Measurements from ENCODE around the gene MTF2.
"Not testable (repeated sequence)": the region's sequence is repeated elsewhere in the genome, so short reads cannot be mapped to it uniquely, and the experiment has no call there.

Gene MTF2

GRCh38 chr1:93078986-93079654, at the start of gene MTF2:
Gene MTF2 (plus strand): TSS chr1:93079283. CDS start chr1:93079527, 244 bp downstream.
- peak; percentile 87 for DNase-seq

DNA sequence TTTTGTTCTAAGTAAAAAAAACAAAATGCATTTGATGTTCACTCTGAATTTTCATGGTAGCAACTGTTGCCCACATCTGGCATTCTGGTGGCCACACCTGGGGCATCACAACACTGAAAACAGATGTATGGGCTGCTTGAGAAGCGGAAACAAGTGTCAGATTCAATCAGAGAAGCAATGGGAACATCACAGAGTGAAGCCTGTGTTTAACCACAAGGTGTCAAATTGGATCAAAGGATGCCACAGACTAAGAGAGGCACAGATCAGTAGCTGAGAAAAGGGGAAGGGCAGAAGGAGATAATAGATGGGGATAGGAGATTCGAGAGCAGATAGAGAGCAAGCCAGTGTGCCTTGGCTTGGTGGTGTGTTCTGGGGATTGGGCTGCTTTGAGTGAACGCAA, 49.8 kb upstream of the MTF2 start:
- no peak for DNase-seq

DNA sequence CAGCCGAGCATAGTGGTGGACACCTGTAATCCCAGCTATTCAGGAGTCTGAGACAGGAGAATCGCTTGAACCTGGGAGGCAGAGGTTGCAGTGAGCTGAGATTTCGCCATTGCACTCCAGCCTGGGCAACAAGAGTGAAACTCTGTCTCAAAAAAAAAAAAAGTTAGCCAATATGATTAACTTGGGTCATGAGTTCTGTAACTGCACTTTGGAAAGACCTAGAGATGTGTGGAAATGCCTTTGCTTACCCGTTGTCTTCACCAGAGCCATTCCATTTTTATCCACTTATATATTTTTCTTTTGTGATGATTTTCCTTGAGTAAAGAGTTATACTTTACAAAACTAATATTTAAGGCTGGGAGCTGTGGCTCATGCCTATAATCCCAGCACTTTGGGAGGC, 48.9 kb upstream of the MTF2 start:
- not testable (repeated sequence) for DNase-seq

DNA sequence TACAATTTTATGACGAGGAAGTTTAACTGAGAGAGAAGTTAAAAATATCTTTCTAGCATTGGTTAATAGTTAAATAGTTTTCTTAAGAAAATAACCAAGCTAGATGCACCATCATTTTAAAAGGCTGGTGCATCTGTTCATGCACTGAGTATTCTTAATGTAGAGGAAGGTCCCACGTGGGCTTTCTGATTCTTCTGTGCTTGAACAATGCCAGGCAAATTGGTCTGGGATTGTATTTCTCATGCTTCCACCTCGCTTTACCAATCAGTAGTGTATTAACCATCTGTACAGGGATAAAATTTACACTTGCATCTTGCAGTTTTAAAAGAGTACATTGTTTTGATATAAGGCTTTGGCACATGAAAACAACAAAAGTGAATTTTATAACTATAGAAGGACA, 47.4 kb upstream of the MTF2 start:
- DNase-seq = no peak

GRCh38 chr1:93033029-93033428, 46.1 kb upstream of the MTF2 start:
- DNase-seq = no peak

GRCh38 chr1:93033785-93034184, 45.3 kb upstream of the MTF2 start:
- DNase-seq = no peak

DNA sequence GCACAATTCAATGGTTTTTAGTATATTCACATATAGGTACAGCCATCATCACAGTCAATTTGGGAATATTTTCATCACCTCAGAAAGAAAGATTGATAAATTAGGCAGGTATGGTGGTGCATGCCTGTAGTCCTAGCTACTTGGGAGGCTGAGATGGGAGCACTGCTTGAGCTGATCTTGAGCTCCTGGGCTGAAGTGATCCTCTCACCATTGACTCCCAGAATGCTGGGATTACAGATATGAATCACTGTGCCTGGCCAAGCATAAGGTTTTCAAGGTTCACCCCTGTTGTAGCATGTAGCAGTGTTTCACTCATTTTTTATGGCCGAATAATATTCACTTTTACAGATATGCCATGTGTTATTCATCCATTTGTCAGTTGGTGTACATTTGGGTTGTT, 44.7 kb upstream of the MTF2 start:
- no peak for DNase-seq

GRCh38 chr1:93036672-93037071, 42.4 kb upstream of the MTF2 start:
- DNase-seq = no peak

DNA sequence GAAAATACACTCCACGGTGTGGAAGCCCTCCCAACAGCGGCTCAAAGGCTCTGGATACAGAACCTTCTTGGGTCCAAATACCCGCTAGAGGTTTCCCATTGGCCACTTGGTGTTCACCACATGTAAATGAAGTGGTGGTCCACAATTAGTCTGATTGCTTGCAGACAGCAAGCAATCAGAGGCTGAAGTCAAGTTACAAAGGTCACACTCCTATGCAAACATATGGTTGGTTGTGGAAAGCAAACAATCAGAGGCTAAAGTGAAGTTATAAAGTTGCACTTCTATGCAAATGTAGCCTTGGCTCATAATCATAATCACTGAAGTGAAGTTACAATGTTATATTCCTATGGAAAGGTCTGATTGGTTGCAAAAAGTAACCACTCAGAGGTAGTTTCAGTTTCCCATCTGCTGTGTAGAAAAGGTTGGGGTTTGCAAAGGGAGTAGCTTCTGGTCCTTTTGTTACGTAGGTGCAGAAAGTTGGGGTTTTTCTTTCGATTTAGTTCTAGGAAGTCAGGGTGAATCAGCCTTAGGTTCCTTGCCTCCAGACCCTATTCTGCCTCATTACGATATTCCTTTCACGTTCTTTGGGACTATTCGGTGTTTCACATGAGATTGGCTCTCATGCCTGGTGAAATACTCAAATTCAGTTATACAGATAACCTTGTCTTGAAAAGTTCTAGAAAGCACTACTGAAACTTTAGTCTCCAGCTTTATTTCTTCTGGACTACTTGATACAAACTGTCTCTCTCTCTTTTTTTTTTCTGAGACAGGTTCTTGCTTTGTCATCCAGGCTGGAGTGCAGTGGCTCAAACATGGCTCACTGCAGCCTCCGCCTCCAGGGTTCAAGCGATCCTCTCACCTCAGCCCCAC, 36.7 kb upstream of the MTF2 start:
- DNase-seq = no peak

GRCh38 chr1:93043057-93043557, 36.0 kb upstream of the MTF2 start:
- no peak for DNase-seq

- no peak for DNase-seq
Observed at GRCh38 chr1:93047618-93048017, 31.5 kb upstream of the MTF2 start.

- no peak for DNase-seq
Observed at GRCh38 chr1:93051961-93052360, 27.1 kb upstream of the MTF2 start.

DNA sequence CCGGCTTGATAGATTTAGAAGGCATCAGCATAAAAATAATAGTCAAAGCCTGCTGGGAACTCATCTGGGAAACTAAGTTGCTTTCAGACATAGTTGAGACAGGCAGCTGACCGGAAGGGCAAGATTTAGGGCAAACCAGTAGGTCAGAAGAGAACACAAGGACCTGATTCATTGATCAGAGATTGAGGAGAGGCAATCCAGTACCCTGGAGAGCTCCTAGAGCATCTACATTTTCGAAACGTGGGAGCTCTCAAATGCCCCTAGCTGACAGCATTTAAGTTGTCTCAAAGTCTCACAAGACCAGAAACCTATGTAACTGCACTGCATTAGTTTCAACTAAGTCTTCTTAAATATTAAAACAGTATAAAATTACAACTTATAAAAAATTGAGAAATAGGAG, 22.9 kb upstream of the MTF2 start:
- no peak for DNase-seq

- no peak for DNase-seq
Observed at GRCh38 chr1:93056649-93057048, 22.4 kb upstream of the MTF2 start.

DNA sequence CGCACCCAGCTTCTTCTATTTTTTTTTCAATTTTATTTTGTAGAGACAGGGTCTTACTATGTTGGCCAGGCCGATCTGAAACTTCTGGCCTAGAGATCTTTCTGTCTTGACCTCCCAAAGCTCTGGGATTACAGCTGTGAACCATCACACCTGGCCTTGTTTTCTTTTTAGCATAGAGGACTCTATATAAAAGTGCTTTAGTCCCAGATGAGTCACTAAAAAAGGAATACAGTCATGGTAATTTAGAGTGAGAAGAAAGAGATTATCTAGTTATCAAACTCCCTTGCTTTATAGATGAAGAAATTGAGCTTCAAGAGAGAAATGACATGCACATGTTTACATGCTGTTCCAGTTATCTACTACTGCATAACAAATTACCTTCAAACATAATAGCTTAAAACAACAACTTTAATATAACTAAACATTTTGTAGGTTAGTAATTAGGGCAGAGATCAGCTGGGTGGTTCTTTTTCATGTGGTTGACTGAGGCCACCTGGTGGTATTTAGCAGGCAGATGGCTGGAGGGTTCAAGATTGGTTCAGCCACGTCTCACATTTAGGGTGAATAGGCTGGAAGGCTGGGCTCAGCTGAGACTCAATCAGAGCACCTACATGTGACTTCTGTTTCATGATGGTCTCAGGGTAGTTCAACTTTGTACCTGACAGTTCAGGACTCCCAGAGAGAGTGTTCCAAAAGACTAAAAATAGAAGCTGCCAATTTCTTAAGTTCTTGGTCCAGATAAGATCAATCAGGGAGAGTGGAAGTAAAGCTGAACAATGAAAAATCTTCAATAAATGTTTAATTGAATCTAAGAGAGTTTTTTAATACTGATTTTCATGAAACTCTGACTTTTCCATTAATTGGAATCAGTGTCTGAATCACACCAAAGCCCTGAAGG, 16.9 kb upstream of the MTF2 start:
- peak; percentile 5 for DNase-seq

DNA sequence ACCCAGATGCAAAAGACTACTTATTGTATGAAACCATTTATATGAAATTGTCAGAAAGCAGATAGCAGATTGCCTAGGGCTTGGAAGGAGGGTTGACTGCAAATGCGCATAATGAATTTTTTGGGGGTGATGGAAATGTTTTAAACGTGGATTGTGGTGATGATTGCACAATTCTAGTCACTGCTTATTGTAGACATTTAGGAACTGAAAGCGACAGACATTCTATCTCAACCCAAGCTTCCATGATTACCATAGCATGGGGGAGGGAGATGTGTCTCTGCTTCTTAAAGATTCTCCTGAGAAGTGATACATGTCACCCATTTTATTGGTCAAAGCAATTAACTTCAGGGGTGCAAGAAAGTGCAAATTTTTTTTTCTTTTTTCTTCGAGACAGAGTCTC, 2.8 kb upstream of the MTF2 start:
- no peak for DNase-seq

DNA sequence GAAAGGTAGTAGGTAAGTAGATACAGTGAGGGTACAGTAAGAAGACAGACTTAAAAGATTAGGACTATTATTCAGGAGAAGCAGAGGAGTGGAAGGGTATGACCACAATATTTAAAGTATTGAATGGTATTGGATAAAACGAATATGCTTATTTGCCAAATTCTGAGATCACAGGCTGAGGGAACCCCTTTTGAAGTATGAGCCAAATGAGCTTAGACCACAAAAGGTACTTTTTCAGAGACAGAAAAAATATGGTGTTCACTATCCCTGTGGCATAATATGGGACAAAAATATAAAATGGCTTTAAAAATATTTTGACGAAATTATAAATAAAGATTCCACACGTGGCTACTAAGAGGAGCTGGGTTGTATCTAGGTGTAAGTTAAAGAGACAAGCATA, 880 bp upstream of the MTF2 start:
- DNase-seq = no peak

DNA sequence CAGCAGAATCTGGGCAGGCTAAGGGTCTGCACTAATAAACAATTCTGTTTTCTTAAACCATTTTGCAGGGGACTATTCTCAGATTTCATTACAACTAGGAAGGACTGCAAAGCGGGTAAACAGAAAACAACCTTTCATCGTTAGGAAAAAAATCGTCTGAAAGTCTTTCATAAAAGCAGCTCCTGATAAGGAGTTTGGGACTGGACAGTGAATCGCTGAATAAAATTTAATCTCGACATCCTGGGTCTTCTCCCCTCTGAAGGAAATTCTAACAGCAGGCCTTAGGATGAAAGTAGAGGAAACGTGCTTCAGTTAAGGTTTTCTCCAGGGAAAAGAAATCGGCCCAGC, 471 bp upstream of the MTF2 start:
- DNase-seq = no peak

GRCh38 chr1:93079685-93080141, 630 bp downstream of the MTF2 start:
- no peak for DNase-seq

- peak; percentile 33 for DNase-seq
Observed at GRCh38 chr1:93080179-93080823, 1.2 kb downstream of the MTF2 start.

DNA sequence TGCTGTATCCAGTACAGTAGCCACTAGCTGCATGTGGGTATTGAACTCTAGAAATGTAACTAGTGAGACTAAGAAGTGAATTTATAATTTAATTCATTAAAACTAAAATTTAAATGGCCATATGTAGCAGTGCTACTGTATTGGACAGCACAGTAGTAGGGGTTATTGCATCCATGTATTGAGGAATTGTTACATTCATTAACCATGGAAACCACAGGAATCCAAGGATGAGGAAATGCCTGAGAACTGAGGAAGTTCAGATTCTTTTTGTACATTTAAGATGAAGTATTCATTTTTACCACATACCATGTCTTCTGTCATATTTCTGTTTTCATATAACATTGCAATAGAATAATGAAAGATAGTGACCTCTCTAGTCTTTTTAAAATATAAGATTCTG, 2.6 kb downstream of the MTF2 start:
- no peak for DNase-seq

GRCh38 chr1:93082313-93082712, 3.2 kb downstream of the MTF2 start:
- DNase-seq = no peak

DNA sequence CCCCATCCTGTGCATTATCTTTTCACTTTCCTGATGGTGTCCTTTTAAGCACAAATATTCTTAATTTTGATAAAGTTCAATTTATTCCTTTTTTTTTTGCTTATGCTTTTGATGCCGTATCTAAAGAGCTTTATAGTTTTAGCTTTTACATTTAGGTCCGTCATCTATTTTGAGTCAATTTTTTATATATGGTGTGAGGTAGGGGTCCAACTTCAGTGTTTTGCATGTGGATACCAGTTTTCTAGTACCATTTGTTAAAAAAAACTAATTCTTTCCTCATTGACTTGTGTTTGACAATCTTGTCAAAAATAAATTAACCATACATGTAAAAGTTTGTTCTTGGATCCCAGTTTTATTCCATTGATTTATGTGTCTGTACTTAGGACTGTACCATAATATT, 4.9 kb downstream of the MTF2 start:
- DNase-seq = no peak
